Measurements from ENCODE around the gene BIRC6.
"Not testable (repeated sequence)": the region's sequence is repeated elsewhere in the genome, so short reads cannot be mapped to it uniquely, and the experiment has no call there.

BIRC6 gene, protein sequence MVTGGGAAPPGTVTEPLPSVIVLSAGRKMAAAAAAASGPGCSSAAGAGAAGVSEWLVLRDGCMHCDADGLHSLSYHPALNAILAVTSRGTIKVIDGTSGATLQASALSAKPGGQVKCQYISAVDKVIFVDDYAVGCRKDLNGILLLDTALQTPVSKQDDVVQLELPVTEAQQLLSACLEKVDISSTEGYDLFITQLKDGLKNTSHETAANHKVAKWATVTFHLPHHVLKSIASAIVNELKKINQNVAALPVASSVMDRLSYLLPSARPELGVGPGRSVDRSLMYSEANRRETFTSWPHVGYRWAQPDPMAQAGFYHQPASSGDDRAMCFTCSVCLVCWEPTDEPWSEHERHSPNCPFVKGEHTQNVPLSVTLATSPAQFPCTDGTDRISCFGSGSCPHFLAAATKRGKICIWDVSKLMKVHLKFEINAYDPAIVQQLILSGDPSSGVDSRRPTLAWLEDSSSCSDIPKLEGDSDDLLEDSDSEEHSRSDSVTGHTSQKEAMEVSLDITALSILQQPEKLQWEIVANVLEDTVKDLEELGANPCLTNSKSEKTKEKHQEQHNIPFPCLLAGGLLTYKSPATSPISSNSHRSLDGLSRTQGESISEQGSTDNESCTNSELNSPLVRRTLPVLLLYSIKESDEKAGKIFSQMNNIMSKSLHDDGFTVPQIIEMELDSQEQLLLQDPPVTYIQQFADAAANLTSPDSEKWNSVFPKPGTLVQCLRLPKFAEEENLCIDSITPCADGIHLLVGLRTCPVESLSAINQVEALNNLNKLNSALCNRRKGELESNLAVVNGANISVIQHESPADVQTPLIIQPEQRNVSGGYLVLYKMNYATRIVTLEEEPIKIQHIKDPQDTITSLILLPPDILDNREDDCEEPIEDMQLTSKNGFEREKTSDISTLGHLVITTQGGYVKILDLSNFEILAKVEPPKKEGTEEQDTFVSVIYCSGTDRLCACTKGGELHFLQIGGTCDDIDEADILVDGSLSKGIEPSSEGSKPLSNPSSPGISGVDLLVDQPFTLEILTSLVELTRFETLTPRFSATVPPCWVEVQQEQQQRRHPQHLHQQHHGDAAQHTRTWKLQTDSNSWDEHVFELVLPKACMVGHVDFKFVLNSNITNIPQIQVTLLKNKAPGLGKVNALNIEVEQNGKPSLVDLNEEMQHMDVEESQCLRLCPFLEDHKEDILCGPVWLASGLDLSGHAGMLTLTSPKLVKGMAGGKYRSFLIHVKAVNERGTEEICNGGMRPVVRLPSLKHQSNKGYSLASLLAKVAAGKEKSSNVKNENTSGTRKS (N-terminal part only)

DNA sequence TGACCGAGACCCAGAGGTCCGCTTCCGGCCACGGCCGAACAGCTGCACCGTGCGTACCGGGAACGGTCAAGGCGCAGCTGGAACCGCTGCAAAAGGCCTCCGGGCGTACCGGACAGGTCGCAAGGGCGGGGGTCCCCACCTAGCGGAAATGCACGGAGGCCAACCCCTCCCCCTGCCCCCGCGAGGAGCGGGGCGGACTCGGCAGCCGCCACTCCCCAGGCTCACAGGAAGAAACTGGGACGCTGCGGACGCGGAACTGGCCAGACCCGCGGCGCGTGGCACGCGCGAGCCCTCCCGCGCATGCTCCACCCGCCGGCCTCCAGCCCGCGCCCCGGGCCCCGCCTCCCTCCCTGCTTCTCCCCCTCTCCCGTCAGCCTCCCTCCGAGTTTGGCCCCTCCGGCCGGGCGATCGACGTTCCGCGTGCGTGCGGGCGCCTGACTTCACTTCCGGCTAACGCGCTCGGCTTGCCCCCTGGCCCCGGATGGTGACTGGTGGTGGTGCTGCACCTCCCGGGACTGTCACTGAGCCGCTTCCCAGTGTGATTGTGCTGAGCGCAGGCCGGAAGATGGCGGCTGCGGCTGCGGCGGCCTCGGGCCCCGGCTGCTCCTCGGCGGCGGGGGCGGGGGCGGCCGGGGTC lies at the start of gene BIRC6:
TSS of gene BIRC6 (plus strand) at position 343 of the 637 bp plus-strand sequence. CDS start at position 482, 139 bp downstream.
- DNase-seq (ENCODE audit: low read depth in 2 of 2) = peak; percentile 85 to 88

DNA sequence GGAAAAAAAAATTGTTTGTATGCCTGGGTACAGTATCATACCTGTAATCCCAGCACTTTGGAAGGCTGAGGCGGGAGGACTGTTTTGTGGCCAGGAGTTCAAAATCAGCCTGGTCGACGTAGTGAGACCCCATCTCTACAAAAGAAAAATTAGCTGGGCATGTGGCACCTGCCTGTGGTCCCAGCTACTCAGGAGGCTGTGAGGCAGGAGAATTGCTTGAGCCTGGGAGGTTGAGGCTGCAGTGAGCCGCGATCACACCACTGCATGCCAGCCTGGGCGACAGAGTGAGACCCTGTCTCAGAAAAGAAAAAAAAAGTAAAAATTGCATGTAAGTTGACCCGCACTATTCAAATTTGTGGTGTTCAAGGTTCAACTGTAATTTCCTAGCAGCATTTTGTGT lies 46.2 kb upstream of the BIRC6 start:
- DNase-seq (ENCODE audit: low read depth in 2 of 2) = no peak

DNA sequence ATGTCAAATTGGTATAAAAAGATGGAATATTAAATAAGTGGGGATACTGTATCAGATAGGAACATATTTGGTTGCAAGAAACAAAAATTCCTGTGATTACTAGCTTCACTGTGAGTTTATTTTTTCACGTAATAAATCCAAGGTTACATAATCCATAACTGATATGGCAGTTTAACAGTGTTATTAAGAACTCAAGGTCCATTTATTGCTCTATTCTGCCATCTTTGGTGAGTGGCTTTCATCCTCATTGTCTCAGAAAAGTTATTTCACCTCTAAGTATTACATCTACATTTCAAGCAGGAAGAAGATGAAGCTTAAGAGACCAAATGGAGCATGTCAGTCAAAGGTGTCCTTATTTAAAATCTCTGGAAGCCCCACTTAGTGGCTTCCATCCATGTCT lies 41.9 kb upstream of the BIRC6 start:
- DNase-seq (ENCODE audit: low read depth in 2 of 2) = no peak

DNA sequence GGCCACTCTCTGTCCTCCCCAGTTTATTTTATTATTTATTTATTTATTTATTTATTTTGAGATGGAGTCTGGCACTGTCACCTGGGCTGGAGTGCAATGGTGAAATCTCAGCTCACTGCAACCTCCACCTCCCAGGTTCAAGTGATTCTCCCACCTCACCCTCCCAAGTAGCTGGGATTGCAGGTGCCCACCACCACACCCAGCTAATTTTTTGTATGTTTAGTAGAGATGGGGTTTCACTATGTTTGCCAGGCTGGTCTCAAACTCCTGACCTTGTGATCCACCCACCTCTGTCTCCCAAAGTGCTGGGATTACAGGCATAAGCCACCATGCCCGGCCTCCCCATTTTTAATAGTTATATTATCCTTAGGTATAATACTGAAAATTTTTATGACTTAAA lies 28.1 kb upstream of the BIRC6 start:
- not testable (repeated sequence) for DNase-seq (ENCODE audit: low read depth in 2 of 2)

DNA sequence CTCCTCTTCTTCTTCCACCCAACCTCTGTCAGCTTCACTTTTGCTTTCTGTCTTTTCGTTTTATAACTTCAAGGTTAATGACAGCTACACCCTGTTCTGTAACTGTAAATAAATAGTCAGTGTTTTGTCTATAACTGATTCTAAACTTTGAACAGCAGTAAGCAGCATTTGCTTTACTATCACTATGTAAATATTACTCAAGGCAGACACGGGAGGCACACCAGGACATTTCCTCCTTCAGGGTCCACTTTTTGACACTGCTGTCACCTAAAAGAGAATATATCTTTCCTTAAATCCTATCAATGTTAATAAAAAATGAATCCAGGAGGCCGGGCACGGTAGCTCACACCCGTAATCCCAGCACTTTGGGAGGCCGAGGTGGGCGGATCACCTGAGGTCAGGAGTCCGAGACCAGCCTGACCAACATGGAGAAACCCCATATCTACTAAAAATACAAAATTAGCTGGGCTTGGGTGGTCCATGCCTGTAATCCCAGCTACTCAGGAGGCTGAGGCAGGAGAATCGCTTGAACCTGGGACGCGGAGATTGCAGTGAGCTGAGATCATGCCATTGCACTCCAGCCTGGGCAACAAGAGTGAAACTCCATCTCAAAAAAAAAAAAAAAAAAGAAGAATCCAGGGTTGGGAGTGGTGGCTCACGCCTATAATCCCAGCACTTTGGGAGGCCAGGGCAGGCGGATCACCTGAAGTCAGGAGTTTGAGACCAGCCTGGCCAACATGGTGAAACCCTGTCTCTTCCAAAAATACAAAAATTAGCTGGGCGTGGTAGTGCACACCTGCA lies 27.4 kb upstream of the BIRC6 start:
- DNase-seq (ENCODE audit: low read depth in 2 of 2) = not testable (repeated sequence)

DNA sequence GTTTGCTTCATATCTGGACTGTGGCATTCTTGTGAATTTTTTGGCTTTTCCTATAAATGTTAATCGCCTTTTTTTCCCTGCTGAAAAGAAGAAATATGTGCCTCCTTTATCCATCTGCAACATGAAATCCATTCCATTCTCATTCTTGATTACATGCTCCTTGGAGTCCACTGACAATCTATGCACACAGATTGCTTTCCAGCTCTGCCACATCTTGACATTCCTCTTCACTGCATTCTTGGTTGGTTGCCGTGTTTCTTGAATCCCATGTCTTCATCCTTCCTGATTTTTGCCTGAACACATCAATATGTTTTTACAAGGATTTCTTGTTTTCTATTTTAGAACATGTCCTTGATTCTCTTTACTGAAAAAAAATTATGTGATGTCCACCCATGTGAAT lies 26.7 kb upstream of the BIRC6 start:
- DNase-seq (ENCODE audit: low read depth in 2 of 2) = no peak

DNA sequence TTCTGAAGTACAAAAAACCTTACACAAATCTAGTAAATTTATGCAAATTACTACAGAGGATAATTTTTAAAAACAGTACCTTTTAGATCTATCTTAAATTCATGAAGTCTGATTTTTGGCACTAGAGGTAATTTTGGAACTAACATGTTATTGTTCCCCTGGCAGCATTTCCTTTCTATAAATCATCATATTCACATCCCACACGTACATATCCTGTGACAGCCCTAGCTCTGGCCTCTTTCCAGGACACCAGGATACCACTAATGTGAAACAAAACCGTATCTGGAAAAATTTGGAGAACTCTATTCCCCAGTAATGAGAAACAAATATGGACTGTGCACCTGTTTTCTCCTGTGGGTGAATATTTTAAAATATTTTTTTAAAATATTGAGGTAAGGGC lies 14.0 kb upstream of the BIRC6 start:
- DNase-seq (ENCODE audit: low read depth in 2 of 2) = no peak

DNA sequence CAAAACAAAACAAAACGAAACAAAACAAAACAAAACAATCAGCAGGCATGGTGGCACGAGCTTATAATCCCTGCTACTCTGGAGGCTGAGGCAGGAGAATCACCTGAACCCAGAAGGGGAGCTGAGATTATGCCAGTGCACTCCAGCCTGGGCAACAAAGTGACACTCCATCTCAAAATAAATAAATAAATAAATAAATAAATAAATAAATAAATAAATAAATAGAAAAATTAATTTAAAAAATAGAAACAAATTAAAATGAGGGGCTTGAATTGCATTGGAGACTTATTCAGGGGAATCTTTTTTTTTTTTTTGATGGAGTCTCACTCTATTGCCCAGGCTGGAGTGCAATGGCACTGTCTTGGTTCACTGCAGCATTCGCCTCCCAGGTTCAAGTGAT lies 6.0 kb upstream of the BIRC6 start:
- DNase-seq (ENCODE audit: low read depth in 2 of 2) = not testable (repeated sequence)

DNA sequence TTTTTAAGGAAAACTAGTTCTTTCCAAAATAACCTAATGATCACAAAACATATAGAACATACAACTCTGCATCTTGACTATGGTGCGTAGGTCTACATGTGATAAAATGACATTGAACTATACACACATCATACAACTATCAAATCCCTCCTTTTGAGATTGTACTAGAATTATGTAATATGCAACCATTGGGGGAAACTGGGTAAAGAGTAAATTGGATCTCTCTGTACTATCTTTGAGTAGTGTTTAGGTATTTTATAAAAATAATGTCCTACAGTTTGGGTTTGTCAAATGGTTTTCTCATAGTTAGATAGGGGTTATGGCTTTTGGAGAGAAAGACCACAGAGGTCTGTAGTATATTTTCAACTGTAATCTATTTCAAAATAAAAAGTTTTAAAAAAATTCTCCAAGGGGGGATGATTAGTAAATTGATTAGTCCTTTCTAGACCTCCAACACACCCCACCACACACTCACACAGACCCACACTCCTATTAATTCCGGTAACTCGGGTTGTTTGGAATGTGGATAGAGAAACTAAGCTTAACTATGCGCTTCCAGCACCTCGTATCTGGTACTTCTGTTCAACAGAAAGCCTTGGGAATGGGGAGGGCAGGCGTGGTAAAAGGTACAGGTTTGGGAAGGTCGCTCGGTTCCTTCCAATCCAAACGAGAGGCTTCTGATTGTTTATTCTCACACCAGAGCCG lies 695 bp upstream of the BIRC6 start:
- peak in 1 of 2 donors; percentile 0 for DNase-seq (ENCODE audit: low read depth in 2 of 2)

DNA sequence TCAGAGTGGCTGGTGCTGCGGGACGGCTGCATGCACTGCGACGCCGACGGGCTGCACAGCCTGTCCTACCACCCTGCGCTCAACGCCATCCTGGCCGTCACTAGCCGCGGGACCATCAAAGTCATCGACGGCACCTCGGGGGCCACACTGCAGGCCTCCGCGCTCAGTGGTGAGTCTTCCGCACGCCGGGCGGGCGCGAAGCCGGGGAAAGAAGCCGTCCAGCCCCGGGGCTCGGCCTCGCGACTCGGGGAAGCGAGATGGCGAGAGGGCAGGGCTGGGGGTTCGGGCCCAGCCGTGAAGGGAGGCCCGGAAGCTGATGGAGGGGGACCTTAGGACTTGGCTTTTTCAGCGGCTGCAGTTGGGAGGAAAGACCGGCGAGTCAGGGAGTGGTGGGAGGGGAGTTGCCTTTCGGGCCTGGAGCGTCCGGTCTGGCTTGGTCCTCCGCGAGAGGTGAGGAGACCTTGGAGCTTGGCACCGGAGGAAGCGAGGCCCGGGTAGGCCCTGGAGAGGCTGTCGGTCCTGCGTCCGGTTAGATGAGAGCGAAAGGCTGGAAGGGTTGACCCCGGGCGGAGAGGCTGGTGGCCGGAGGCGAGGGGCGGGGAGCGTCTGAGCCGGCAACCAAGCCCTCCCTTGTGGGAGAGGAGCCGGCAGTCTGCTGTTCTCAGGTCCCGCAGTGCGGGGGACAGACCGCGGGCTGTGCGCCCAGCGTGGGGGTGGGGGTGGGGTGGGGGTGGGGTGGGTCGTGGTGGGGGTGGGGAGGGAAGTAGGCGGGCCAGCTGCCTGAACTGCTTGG lies 691 bp downstream of the BIRC6 start:
- DNase-seq (ENCODE audit: low read depth in 2 of 2) = peak; percentile 3 to 6

DNA sequence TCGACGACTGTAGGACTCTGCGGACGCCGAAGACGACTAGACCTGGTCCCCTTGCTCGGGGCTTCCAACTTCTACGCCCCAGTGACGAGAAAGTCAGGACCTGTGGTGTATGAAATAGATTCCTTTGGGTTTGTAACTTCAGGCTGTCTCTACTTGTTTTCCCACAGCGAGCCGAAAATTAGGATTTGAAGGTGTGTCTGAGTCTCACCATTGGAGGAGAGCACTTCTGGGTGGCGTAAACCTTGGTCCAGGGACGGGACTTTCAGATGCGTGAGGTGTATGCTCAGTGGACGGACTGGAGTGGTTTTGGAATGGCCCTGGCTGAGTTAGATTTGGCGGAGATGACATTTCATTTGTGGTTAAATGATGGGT lies 1.3 kb downstream of the BIRC6 start:
- peak in 1 of 2 donors; percentile 0 for DNase-seq (ENCODE audit: low read depth in 2 of 2)

DNA sequence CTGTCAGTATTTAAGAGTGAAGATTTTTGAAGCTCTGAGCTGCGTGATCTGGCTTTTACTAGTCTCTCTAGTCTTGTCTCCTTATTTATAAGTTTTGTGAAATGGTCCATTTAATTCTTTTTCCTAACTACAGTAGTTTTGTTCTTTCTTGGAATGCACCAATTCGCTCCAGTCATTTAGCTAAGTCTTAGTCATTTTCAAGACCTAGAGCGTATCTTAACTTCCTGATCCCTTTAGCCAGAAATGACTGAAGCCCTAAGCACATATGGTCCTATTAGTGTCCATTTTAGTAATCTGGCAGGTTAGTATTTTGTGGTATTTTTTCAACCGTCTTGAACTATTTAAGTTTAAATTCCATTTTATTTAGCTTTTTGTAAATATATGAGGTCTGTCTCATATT lies 3.6 kb downstream of the BIRC6 start:
- no peak for DNase-seq (ENCODE audit: low read depth in 2 of 2)

DNA sequence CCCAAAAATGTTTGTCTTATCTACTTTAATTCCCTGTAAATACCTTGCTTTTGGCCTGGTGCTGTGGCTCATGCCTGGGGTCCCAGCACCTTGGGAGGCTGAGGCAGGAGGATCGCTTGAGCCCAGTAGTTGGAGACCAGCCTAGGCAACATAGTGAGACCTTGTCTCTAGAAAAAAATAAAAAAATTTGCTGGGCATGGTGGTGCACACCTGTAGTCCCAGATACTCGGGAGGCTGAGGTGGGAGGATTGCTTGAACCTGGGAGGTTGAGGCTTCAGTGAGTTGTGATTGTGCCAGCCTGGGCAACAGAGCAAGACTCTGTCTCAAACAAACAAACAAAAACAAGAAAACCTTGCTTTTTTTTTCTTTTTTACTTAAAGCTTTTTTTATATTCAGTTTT lies 6.2 kb downstream of the BIRC6 start:
- DNase-seq (ENCODE audit: low read depth in 2 of 2) = not testable (repeated sequence)

DNA sequence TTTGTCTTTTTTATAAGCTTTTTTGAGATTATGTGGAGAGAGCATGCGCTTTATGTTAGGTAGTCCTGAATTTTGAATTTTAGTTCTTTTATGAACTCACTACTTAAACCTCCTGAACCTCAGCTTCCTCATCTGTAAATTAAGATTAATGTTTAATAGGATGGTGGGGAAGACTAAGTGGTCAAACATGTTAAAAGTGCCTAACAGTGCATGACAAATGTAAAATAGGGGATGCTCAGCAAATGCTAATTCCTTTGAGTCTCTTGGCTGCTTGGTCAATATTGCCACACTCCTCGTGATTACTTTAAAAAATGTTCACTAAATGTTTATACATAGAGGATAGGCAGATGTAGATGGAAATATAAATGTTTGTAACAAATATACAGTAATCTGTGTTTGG lies 6.8 kb downstream of the BIRC6 start:
- DNase-seq (ENCODE audit: low read depth in 2 of 2) = no peak

DNA sequence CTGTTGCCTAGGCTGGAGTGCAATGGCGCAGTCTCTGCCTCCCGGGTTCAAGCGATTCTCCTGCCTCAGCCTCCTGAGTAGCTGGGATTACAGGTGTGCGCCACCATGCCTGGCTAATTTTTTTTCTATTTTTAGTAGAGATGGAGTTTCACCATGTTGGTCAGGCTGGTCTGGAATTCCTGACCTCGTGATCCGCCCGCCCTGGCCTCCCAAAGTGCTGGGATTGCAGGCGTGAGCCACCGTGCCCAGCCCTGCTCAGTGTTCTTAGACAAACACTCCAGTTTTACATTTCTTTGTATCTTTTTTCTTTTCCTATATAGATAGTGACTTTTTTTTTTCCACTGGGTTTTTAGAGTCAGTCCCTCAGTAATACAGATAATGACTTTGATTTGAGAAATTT lies 7.5 kb downstream of the BIRC6 start:
- not testable (repeated sequence) for DNase-seq (ENCODE audit: low read depth in 2 of 2)

DNA sequence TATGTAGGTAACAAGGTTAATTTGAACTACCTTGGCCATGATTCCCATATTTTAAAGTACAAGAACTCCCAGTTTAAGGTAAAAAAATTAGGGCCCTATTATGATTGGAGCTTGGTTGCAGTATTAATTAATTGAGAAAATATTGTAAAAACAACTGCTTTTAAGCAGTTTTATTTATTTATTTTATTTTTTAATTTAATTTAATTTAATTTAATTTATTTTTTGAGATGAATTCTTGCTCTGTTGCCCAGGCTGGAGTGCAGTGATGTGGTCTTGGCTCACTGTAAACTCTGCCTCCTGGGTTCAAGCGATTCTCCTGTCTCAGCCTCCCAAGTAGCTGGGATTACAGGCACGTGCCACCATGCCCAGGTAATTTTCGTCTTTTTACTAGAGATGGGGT lies 8.9 kb downstream of the BIRC6 start:
- not testable (repeated sequence) for DNase-seq (ENCODE audit: low read depth in 2 of 2)

DNA sequence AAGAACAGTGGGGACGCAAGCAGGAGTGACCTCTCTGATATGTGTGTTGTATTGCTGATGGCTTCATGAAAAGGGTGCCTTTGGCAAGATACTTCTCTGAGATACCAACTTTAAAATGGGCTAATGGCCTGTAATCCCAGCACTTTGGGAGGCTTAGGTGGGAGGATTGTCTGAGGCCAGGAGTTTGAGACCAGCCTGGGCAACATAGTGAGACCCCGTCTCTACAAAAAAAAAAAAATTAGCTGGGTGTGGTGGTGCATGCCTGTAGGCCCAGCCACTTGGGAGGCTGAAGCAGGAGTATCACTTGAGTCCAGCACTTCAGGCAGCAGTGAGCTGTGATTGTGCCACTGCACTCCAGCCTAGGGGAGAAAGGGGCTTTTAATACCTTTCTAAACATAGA lies 9.8 kb downstream of the BIRC6 start:
- no peak for DNase-seq (ENCODE audit: low read depth in 2 of 2)

DNA sequence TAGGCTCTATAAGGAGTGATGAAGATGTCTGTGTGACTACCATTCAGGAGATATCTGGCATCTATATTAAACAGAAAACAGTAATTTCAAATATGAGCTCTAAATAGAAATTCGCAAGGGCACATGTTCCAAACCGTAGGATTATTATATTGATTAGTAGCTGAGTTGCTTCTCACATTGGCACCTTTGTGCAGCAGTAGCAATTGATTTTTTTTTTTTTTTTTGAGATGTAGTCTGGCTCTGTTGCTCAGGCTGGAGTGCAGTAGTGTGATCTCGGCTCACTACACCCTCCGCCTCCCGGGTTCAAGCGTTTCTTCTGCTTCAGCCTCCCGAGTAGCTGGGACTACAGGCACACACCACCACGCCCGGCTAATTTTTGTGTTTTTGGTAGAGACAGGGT lies 12.4 kb downstream of the BIRC6 start:
- no peak for DNase-seq (ENCODE audit: low read depth in 2 of 2)

DNA sequence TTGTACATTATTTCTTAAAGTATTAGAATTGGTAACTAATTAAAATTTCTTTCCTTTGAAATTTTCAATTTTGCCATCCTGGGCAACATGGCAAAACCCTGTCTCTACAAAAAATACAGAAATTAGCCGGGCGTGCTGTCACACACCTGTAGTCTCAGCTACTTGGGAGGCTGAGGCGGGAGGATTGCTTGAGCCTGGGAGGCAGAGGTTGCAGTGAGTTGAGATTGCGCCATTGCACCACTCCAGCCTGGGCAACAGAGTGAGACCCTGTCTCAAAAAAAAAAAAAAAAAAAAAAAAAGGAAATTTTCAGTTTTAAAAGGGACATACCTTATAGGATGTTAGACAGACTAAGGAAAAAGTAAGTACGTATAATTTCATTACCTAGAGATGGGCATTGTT lies 14.1 kb downstream of the BIRC6 start:
- DNase-seq (ENCODE audit: low read depth in 2 of 2) = not testable (repeated sequence)

Data from activated CD8-positive, alpha-beta memory T cell treated with anti-CD3 and anti-CD28 coated beads for 4 hours (primary cell).